ENCODE results near the gene ALPI.
"Not testable (repeated sequence)": the region's sequence is repeated elsewhere in the genome, so short reads cannot be mapped to it uniquely, and the experiment has no call there.

Gene ALPI

DNA sequence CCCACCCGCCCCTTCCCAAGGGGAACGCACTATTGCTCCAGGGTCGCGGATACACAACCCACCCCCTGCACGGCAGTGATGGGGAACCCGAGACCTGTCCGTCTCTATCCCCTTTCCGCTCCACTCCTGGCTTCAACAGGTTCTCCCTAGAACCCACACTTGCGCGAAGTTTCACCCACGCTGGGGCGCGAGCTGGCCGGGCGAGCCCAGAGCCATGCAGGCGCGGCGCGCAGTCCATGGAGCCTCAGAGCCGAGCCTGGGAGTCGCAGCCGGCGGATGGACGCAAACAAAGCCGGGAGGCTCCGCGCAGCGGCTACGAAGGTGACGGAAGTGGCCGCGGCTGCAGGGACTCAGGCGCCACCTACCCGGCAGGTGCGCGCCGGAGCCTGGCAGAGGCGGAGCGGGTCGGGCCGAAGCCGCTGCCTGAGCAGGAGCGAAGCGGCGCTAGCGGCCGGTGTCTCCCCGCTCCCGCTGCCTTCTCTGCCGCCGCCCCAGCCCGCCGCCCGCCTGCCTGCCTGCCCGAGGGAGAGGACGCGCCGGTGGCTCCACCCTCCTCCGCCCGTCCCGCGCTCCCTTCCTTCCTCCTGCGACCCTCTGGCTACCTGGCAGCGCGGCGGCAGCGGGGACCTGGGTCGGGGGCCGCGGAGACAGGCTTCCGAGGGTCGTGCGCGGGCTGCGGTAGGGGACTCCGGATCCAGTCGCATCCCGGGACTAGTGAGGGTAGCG lies 35.3 kb upstream of the ALPI start:
- no peak for DNase-seq (ENCODE audit: low read depth)

DNA sequence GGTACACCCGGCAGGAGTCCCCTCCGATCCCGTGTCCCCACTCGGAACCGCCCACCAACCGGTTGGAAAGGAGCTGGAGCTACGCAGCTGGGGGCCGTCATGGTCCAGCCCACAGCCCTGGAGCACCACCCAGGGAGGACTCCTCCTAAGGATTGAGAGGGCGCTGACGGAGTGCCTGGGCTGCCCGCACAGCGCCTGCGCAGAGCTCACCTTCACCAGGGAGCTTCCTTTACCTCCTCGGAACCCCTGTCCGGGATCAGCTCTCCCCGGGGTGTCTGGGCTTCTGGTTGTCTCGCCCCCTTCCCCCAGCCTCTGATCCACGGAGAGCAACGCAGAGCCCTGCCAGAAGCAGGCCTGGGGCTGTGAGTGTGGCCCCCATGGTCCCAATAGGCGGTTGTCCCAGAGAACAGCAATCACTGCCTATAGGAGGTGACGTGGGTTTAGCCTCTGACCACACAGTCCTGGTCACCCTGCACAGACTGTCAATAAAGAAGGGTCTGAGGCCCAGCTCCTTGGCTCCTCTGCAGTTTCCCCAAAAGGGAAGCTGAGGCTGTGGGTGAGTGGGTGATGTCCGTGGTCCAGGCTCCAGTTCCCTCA lies 34.7 kb upstream of the ALPI start:
- no peak for DNase-seq (ENCODE audit: low read depth)

- DNase-seq (ENCODE audit: low read depth), result no peak
Measured at GRCh38 chr2:232422051-232422450, 33.9 kb upstream of the ALPI start.

- DNase-seq (ENCODE audit: low read depth), result not testable (repeated sequence)
Measured at GRCh38 chr2:232422996-232423395, 33.0 kb upstream of the ALPI start.

- DNase-seq (ENCODE audit: low read depth), result not testable (repeated sequence)
Measured at GRCh38 chr2:232423407-232423806, 32.5 kb upstream of the ALPI start.

DNA sequence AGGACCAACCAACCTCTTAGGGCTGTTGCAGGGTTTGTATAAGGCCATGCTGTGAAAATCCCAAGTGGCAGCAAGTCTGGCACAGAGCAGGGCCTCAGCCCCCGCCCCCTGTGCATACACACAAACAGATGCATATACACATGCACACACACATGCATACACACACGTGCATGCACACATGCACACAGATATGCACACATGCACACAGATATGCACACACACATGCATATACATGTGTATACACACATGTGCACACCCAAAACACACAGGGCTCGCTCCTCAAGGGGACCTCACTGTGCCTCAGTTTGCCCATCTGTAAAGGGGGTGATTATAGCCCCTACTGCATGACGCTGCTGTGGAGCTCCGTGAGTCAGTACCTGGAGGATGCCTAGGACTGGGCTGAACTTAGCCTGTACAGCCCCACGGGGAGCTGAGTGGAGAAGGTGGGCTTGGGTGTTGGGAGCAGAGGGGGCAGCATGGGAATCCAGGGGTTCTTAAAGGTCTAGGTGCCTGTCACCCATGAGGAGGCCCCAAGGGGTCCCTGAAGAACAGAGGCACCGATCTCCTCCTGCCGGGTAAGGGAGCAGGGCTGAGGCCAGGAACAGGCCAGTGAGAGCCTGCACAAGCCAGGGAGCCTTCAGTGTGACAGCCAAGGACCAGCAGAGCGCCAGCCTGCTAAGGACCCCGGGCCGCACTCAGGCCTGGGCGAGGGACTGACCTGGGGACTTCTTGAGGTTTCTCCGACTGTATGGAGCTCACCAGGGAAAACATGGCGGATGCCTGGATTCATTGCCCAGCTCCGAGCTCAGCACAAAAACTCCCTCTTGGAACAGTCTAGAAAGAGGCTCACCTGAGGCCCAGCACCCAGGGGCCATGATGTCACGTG lies 24.0 kb upstream of the ALPI start:
- no peak for DNase-seq (ENCODE audit: low read depth)

GRCh38 chr2:232432598-232433184 lies 23.3 kb upstream of the ALPI start:
- no peak for DNase-seq (ENCODE audit: low read depth)

- DNase-seq (ENCODE audit: low read depth), result not testable (repeated sequence)
Measured at GRCh38 chr2:232433622-232434021, 22.3 kb upstream of the ALPI start.

DNA sequence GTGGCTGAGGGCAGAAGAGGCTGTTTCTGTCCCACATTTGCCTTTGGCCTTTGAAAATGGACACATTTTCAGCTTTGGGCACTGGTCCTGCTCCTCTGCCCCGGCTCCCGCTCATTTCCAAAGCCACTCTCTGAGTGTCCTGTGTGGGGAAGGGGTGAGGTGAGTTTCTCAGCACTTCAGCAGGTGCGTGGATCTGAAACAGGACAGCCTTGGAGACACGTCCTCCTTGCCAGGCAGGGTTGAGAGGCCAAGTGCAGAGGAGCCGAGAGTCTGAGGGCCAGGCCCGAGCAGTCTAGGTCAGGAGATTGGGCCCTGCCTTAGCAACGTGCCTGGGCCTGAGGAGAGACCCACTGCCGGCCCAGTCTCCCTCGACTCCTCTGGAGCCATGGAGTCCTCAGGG lies 21.9 kb upstream of the ALPI start:
- DNase-seq (ENCODE audit: low read depth), result no peak

DNA sequence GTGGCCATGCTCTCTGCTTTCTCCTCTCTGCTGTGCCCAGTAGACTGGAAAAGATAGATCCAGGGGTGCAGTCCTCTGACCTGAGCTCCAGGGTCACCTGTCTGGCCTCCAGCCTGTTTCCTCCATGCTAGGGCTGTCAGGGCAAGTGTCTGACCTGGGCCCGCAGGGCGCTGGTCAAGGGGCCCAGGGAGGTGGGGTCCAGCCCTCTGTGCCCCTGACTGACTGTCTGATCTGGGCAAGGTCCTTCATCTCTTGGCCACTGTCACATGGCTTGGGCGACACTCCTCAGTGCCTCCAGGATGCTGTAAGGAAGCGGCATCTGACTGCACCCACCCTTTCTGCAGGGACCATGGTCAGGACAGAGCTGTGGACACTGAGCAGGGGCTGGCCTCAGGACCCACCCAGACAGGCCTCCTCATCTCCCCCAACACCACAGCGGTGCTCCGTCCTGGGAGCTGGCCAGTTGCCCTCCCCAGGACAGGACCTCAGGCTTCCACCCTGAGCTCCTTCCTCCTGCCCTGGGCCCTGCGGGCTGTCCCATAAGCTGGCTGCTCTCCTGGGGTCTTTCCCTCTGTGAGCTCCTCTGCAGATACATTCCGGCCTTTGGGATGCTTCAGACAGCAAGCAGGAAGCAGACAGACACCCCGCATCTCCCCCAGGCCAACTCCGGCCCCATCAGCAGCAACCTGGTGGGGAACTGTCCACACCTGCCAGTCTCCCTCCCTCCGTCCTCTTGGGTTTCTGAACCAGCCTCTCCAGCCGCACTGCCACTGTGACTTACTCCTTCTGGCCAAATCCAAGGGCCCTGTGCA lies 21.2 kb upstream of the ALPI start:
- no peak for DNase-seq (ENCODE audit: low read depth)

DNA sequence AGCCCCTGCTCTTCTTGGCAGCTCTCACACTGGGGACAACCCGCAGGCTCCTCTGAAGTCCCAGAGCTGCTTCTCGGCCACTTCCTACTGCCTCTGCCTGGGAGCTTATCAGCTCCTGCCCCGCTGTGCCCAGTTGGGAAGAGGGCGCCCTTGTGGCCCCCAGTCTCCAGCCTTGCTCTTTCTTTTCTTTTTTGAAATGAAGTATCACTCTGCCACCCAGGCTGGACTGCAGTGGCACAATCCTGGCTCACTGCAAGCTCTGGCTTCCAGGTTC lies 20.6 kb upstream of the ALPI start:
- no peak for DNase-seq (ENCODE audit: low read depth)

GRCh38 chr2:232435805-232436204 lies 20.1 kb upstream of the ALPI start:
- no peak for DNase-seq (ENCODE audit: low read depth)

GRCh38 chr2:232436381-232437194 lies 19.4 kb upstream of the ALPI start:
- DNase-seq (ENCODE audit: low read depth), result no peak

DNA sequence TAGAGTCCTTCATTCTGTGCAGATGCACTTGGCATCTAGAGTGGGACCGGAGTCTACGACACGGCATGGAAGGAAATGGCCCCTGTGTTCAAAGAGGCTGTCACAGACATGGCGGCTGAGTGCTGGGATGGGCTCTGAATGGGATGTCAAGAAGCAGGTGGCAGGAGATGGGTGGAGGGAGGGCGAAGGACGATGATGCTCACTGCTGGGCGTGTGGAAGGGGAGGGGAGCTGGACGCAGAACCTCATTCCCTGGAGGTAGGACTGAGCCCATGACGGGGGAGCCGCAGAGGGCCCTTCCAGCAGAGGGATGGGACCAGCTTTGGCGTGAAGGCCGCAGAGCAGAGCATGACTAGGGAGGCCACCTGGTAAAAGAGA lies 18.8 kb upstream of the ALPI start:
- no peak for DNase-seq (ENCODE audit: low read depth)

GRCh38 chr2:232438091-232438490 lies 17.9 kb upstream of the ALPI start:
- DNase-seq (ENCODE audit: low read depth), result no peak

- DNase-seq (ENCODE audit: low read depth), result no peak
Measured at GRCh38 chr2:232438951-232439757, 16.8 kb upstream of the ALPI start.

GRCh38 chr2:232439758-232440135 lies 16.2 kb upstream of the ALPI start:
- no peak for DNase-seq (ENCODE audit: low read depth)

- DNase-seq (ENCODE audit: low read depth), result peak; percentile 80
Measured at GRCh38 chr2:232440220-232441018, 15.5 kb upstream of the ALPI start.

DNA sequence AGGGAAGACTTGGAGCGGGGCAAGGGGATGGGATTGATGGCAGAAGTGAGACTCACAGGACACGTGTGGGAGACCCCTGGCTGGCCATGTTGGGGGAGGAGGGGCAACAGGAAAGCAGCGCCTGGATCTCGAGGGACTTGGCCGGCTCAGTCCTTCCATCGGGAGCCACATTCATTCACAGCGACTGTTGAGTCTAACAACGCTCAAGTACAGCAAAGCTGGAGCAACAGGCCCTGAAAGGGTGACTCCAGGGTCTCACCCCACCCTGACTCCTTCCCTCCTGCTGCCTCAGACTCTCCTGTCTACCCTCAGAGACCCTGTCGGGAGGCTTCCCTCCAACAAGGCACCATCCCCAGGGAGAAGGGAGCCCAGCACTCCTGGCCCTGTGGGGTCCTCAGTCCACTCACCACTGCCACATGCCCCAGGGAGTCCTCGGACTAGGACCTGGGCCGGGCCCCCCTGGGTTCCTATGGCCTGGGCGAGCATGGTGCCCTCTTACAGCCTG lies 14.8 kb upstream of the ALPI start:
- no peak for DNase-seq (ENCODE audit: low read depth)
